Measurements from ENCODE around the gene DMRTB1. TPM values are rescaled to one million over a fixed set of nuclear protein-coding genes. Genes with fewer than 3 reads are reported as not detected.

Gene DMRTB1
- total and polyA plus RNA-seq, 2 of the 4 experiments (the other 2 are of a cell fraction): not detected

DNA sequence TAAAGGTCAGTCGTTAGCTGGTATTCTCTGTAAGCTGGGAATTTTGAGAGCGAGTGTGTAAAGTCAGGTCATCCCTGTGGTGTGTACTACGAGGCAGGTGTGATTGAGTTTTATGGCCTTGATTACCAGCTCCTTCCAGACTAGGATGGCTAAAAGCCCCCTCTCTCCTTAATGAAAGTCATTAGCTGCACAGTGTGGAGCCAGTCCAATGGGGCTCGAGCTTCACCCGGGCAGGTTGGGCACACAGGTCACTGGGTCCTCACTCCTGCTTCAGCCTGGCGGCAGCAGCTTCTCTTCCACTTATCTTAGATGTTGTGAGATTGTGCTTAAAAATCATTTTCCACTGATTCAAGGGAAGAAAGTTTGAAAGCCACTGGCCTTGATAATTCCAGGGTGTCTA, 3.0 kb downstream of the DMRTB1 start:
- Histone ChIP-seq H3K4me3 (ENCODE audit: insufficient read depth, low read depth, low read length) (no peak overlapping the region), H2BK120ac (ENCODE audit: low read depth, low read length) (no peak overlapping the region), H3K9me1 (ENCODE audit: insufficient read depth, low read length) (no peaks in the 10 kb centered on the region; the same call in 1 of the 2 replicates), H3K9ac (ENCODE audit: low read depth, low read length) (no peak overlapping the region), H2AK5ac (ENCODE audit: low read depth, low read length) (no peak overlapping the region), H3K4ac (ENCODE audit: low read depth, low read length) (no peak overlapping the region), H4K20me1 (ENCODE audit: insufficient read depth, low read length) (no peaks in the 10 kb centered on the region), H3K14ac (replicated peaks; ENCODE audit: low read depth, low read length) (no peak overlapping the region), H4K5ac (ENCODE audit: low read depth, low read length) (no peak overlapping the region), H3K79me1 (ENCODE audit: low read depth in 1 of 2, low read length in 2 of 2) (no peaks in the 10 kb centered on the region), H3K27ac (ENCODE audit: insufficient read depth, low read length) (no peak overlapping the region), H3K27me3 (ENCODE audit: control insufficient read depth, insufficient read depth, low read length) (peaks cover 18% of the 10 kb centered on the region), H3K4me2 (ENCODE audit: low read depth, low read length) (no peak overlapping the region), H3K23ac (ENCODE audit: low read depth, low read length) (no peak overlapping the region), H2BK15ac (ENCODE audit: low read depth, low read length) (no peak overlapping the region), H3K4me1 (ENCODE audit: control insufficient read depth, insufficient read depth, low read length) (no peaks in the 10 kb centered on the region), H2BK20ac (ENCODE audit: low read depth, low read length) (no peak overlapping the region), H2AK9ac (replicated peaks; ENCODE audit: low read depth, low read length, poor library complexity) (no peak overlapping the region), H2AFZ (replicated peaks; ENCODE audit: low read length, poor library complexity) (no peak overlapping the region), H4K8ac (ENCODE audit: low read depth in 2 of 2, low read length in 2 of 2) (no peak overlapping the region), H2BK5ac (ENCODE audit: low read depth, low read length, poor library complexity, severe bottlenecking) (no peak overlapping the region), H3K18ac (ENCODE audit: low read depth, low read length) (no peak overlapping the region), H3K9me3 (ENCODE audit: control insufficient read depth, insufficient read depth, low read length) (no peaks in the 10 kb centered on the region), H3K56ac (ENCODE audit: extremely low read depth, insufficient read depth, low read length) (no peak overlapping the region), H4K91ac (ENCODE audit: insufficient read depth, low read depth, low read length) (no peak overlapping the region), H3K36me3 (ENCODE audit: control insufficient read depth, insufficient read depth, low read length) (no peaks in the 10 kb centered on the region)
- ChIA-PET POLR2A (ENCODE audit: unreplicated experiment) (no interaction called here), CTCF (interaction anchor here (0.5 kb wide), 1 partner anchor 497 kb away, joined by 3 read pairs; no protein-coding TSS in a partner anchor)
- TF ChIP-seq RCOR1 (IDR thresholded peaks at IDR 0.05; ENCODE audit: insufficient replicate concordance, low read length) (no peak), MAFK (IDR thresholded peaks at IDR 0.05; ENCODE audit: low read depth, low read length) (no peak), NFE2L2 (IDR thresholded peaks at IDR 0.05; ENCODE audit: low read depth, low read length) (no peak), FOS (IDR thresholded peaks at IDR 0.05; ENCODE audit: low read depth, low read length) (no peak), RAD21 (IDR thresholded peaks at IDR 0.05; ENCODE audit: low read length) (no peak), RFX5 (IDR thresholded peaks at IDR 0.05; ENCODE audit: low read depth, low read length) (no peak), POLR2A (IDR thresholded peaks at IDR 0.05; ENCODE audit: low read depth, low read length) (no peak), SMC3 (IDR thresholded peaks at IDR 0.05; ENCODE audit: low read depth, low read length) (no peak), CHD1 (IDR thresholded peaks at IDR 0.05; ENCODE audit: low read depth, low read length) (no peak), MXI1 (IDR thresholded peaks at IDR 0.05; ENCODE audit: borderline replicate concordance, low read depth, low read length) (no peak), BHLHE40 (IDR thresholded peaks at IDR 0.05; ENCODE audit: low read depth, low read length) (no peak), CEBPB (IDR thresholded peaks at IDR 0.05; ENCODE audit: low read depth, low read length) (no peak), MAZ (IDR thresholded peaks at IDR 0.05; ENCODE audit: borderline replicate concordance, low read depth, low read length) (no peak)
- TF ChIP-seq, protein P1, sequence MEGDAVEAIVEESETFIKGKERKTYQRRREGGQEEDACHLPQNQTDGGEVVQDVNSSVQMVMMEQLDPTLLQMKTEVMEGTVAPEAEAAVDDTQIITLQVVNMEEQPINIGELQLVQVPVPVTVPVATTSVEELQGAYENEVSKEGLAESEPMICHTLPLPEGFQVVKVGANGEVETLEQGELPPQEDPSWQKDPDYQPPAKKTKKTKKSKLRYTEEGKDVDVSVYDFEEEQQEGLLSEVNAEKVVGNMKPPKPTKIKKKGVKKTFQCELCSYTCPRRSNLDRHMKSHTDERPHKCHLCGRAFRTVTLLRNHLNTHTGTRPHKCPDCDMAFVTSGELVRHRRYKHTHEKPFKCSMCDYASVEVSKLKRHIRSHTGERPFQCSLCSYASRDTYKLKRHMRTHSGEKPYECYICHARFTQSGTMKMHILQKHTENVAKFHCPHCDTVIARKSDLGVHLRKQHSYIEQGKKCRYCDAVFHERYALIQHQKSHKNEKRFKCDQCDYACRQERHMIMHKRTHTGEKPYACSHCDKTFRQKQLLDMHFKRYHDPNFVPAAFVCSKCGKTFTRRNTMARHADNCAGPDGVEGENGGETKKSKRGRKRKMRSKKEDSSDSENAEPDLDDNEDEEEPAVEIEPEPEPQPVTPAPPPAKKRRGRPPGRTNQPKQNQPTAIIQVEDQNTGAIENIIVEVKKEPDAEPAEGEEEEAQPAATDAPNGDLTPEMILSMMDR (conservative IDR thresholded peaks at IDR 0.05; ENCODE audit: low read depth, low read length): no peak
- TF ChIP-seq, protein P2, sequence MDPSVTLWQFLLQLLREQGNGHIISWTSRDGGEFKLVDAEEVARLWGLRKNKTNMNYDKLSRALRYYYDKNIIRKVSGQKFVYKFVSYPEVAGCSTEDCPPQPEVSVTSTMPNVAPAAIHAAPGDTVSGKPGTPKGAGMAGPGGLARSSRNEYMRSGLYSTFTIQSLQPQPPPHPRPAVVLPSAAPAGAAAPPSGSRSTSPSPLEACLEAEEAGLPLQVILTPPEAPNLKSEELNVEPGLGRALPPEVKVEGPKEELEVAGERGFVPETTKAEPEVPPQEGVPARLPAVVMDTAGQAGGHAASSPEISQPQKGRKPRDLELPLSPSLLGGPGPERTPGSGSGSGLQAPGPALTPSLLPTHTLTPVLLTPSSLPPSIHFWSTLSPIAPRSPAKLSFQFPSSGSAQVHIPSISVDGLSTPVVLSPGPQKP (IDR thresholded peaks at IDR 0.05; ENCODE audit: borderline replicate concordance, low read depth, low read length): no peak
- TF ChIP-seq, protein P3, sequence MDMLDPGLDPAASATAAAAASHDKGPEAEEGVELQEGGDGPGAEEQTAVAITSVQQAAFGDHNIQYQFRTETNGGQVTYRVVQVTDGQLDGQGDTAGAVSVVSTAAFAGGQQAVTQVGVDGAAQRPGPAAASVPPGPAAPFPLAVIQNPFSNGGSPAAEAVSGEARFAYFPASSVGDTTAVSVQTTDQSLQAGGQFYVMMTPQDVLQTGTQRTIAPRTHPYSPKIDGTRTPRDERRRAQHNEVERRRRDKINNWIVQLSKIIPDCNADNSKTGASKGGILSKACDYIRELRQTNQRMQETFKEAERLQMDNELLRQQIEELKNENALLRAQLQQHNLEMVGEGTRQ (IDR thresholded peaks at IDR 0.05; ENCODE audit: low read depth, low read length): no peak
- intact Hi-C loops (cut with micrococcal nuclease): no loop called here
- no TSS peak for BruUV-seq (replicated peaks)
- ATAC-seq (ENCODE audit: low read depth) (no peak), DNase-seq (no peak)
- in situ Hi-C loops (cut with MboI; ENCODE audit: low sequenced_read_pairs): no loop called here
- WGBS, 2 experiments (ENCODE audit: extremely low coverage in 2 of 2, insufficient read length in 1 of 2): no CpG with 5 or more reads among the region's 6 CpGs
- dilution Hi-C loops (cut with HindIII; ENCODE audit: low sequenced_read_pairs, unreplicated experiment): no loop called here
